ENCODE results near the gene MYLK.

DNA sequence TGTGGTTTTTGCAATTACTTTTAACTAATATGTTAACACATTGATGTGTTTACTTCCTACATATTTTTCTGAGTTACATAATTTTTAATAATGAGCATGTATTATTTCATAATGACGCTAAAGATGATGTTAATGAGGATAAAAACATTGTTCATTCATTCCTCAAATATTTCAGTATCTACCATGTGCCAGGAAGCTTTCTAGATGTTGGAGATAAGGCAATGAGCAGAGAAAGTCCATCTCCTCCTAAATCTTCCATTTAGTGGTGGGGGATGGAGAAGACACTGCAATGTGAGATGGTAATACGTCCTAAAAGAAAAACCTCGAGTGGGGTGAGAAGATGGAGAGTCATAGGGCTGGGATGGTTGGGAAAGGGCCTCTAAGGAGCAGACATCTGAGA, 132.7 kb downstream of the MYLK start:
- TF ChIP-seq, protein P1, sequence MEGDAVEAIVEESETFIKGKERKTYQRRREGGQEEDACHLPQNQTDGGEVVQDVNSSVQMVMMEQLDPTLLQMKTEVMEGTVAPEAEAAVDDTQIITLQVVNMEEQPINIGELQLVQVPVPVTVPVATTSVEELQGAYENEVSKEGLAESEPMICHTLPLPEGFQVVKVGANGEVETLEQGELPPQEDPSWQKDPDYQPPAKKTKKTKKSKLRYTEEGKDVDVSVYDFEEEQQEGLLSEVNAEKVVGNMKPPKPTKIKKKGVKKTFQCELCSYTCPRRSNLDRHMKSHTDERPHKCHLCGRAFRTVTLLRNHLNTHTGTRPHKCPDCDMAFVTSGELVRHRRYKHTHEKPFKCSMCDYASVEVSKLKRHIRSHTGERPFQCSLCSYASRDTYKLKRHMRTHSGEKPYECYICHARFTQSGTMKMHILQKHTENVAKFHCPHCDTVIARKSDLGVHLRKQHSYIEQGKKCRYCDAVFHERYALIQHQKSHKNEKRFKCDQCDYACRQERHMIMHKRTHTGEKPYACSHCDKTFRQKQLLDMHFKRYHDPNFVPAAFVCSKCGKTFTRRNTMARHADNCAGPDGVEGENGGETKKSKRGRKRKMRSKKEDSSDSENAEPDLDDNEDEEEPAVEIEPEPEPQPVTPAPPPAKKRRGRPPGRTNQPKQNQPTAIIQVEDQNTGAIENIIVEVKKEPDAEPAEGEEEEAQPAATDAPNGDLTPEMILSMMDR (IDR thresholded peaks at IDR 0.05) = no peak
- TF ChIP-seq POLR2A (IDR thresholded peaks at IDR 0.05) = no peak

Measured in lower leg skin (tissue), 3 donors.